Stimulated activated naive CD4-positive, alpha-beta T cell (primary cell): ENCODE data around the gene CDK8.

Source experiments
- DNase-seq, 6 experiments: peaks; one replicate each; lab custom pipeline; 2025; lab: John Stamatoyannopoulos, UW

CDK8 gene

DNA sequence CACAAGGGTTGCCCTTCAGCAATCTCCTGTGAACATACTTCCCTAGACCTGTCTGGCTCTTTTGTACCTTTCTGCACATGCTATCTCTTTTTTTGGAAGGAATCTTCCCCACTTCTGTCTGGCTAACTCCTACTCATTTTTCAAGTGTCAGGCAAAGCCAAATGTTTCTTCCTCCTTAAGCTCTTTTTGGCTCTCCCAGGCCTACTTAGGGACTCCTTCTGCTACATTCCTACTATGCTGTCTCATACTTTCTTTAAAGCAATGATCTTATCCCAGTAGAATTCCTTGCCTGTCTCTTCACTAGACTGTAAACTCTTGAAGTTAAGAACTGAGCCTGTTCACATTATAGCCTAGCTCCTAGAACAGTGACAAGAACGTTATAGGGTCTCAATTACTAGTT lies 188.6 kb downstream of the CDK8 start:
- DNase-seq: no peak

DNA sequence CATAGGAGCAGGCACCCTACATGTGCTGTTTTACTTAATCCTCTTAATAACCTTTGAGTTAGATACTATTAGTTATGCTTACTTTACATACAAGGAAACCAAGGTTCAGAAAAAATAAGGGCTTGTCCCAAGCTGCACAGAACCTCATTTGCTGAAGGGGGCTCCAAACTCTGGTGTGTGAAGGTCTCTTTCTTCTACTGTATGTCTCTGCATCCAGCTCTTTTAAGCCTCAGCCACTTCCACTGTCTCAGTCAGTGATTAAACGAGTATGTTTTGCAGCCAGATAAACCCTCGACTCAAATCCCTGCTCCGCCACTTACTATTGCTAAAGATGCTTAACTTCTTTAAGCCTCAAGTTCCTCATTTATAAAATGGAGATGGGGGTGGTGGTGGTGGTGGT lies 191.2 kb downstream of the CDK8 start:
- no peak for DNase-seq

DNA sequence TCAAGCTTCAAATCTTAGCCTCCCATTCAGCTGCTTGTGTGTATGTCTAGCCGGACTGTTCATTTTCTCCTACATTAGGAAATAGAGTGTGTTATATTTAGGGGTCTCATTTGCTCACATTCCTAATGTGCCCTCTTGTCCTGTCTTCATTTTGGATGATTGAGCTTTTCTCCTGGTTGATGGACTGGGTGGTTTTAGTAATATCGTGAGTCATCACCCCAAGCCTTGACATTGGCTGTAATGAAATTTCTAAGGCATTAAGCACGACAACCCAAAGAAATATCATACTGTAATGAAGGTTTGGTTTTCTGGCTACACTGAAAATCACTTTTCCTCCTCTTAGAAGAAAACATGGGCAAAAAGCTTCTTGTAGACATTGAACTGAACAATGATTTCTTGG lies 192.8 kb downstream of the CDK8 start:
- no peak for DNase-seq

DNA sequence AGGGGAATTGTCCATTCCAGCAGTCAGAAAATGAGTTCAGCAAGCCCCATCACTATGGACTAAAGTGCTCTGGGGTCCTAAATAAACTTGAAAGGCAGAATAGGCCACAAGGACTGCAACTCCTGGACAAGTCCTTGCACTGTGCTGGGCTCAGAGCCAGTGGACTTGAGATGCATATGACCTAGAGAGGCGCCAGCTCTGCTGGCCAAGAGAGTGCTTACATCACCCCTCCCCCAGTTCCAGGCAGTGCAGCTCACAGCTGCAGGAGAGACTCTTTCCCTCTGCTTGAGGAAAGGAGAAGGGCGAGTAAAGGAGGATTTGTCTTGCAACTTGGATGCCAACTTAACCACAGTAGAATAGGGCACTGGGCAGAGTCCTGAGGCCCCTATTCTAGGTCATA lies 194.1 kb downstream of the CDK8 start:
- no peak for DNase-seq

DNA sequence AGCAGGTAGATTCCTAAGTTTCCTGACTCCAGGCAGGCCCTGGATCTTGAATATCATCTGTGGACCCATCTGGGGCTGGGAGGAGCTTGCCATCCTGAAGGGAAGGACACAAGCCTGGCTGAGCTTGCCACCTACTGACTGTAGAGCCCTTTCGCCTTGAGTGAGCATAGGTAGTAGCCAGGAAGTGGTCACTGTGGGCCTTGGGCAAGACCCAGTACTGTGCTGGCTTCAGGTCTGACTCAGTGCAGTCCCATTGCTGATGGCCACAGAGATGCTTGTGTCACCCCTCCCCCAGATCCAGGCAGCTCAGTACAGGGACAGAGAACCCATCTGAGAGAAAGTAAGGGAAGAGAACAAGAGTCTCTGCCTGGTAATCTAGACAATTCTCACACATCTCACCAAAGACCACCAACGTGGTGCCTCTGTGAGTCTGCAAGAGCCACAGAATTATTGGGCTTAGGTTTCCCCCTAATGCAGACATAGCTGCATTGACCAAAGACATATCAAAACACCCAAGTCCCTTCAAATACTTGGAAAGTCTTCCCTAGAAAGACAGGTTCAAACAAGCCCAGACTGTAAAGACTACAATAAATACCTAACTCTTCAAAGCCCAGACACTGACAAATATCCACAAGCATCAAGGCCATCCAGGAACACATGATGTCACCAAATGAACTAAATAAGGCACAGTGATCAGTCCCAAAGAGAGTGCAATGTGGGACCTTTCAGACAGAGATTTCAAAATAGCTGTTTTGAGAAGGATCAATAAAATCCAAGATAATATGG lies 195.3 kb downstream of the CDK8 start:
- no peak for DNase-seq
